GM12892 (cell line): Measurements from ENCODE around the gene FLOT2.

Experiments
- POLR2A ChIP-seq: IDR thresholded peaks from 2 replicates; pipeline ENCODE4 v1.6.1; 2011; ENCODE audit warnings: low read depth, low read length, control low read depth
- POLR2AphosphoS5 ChIP-seq: IDR thresholded peaks from 2 replicates; pipeline ENCODE4 v1.6.1; 2011; ENCODE audit warnings: low read depth, low read length, control low read depth
- TAF1 ChIP-seq: IDR thresholded peaks from 2 replicates; pipeline ENCODE4 v1.6.1; 2011; ENCODE audit warnings: low read depth, mild to moderate bottlenecking, control low read depth, low read length, borderline replicate concordance

GRCh38 chr17:28864991-28865849 is 32.3 kb downstream of the FLOT2 start:
- TF ChIP-seq TAF1 (no peak), POLR2A (no peak), POLR2AphosphoS5 (no peak)
